GM18508 (cell line): ENCODE measurements around the gene MAPK12.

Experiments
- ATAC-seq: cut with Tn5 transposase; IDR thresholded peaks from one replicate; pipeline ENCODE4 v1.9.1; 2021; ENCODE audit warnings: moderate number of reproducible peaks; ENCODE audit not compliant: insufficient read depth, unreplicated experiment

The MAPK12 gene

DNA sequence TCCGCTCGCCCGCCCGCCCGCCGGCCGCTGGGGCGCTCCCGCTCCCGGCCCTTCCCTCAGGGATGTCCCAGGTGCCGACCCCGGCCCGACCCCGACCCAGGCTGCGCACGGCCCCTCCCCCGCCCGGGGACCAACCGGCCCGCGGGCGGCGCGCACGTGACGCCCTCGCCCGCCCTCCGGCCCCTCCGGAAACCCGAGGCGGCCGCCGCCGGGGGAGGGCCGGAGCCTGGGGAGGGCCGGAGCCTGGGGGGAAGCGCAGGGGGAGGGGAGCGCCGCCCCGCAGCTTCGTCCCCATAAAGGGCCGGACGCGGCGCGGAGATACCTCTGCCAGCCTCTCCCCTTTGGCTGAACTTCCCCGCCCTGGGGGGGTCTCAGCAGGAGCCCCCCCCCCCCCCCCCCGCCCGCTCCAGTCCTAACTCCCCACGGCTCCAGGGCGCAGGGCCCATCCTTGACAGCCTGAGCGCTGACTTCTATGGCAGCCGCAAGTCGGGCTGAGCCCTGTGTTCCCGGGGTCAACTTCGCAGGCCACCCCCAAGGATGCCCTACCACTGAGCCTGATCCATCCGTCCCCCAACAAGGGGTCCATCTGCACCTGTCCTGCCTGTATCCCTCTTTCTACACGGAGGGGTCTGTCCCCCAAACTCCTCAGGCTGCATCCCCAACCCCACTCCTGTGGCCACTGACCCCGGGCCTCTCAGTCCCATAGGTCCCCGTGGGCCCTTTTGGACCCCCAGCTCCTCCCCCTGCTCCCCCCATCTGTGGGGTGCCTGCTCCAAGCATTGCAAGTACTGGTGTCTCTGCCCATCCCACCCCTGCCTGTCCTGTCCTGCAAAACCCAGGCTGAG is at the start of gene MAPK12:
Gene MAPK12 (minus strand): TSS at position 69 of the 845 bp plus-strand sequence. CDS start 174 bp downstream, outside the sequence.
- ATAC-seq = no peak

DNA sequence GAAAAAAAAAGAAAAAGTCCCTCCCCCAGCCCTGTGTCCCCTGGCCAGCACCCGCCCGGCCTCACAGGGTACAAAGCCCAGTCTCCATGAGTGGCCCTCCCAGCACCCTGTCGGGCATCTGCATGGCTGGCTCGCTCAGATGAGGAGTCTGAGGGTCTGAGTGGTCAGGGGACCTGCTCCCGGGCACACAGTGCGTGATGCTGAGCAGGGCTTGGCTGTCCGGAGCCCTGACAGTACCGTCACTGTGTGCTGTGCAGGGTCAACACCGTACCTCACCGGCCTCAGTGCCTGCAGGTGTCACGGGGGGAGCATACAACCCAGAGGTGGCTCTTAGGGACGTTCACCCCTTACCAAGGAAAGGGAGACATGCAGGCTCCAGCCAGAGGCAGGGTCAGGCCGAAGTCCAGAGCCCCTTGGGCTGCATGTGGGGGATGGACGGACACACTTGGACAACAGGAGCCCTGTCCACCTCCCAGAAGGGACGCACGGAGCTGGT is 49.5 kb upstream of the MAPK12 start:
- no peak for ATAC-seq

DNA sequence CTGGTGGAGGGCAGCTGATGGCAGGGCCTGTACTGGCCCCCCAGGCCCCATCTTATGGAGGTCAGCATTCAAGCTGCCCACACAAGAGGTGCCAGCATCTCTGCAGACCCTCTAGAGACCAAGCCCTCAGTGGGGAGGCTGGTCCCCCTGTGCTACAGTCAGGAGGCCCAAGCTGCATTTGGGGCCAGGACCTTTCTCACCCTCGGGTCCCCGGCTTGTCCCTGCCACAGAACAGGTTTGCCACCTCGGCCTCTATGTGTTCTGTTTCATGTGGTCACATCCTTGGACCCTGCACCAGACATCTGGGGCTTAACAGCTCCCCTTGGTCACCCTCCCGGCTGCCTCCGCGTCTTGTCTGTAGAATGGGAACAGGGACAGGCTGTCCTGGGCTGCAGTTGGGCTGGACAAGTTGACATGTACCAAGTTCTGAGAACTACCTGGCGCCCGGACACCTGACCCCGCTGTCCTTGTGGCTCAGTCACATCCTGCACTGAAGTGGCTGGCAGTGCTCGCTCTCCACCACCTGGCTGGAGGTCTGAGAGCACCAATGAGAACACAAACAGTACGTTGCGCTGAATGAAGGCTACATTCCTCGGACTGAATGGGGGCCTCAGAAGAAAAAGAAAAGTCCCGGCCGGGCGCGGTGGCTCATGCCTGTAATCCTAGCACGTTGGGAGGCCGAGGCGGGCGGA is 48.7 kb upstream of the MAPK12 start:
- no peak for ATAC-seq

DNA sequence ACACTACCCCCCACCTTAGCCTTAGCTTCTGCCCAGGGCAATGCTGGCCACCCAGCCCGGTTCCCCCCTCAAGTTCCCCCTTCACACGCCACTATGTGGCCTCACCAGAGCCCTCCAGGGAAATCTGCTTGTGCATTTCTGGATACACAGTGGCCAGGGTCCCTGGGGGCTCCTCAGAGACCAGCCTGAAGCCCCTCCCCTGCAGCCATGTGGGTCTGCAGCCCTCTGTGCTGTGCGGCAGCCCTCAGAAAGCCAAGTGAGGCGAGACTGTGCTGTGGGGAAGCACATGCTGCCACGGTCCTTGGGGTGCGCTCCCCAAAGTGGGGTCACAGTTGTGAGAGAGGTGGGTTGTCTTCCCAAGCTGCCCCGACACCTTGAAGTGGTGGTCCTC is 48.1 kb upstream of the MAPK12 start:
- ATAC-seq = no peak

DNA sequence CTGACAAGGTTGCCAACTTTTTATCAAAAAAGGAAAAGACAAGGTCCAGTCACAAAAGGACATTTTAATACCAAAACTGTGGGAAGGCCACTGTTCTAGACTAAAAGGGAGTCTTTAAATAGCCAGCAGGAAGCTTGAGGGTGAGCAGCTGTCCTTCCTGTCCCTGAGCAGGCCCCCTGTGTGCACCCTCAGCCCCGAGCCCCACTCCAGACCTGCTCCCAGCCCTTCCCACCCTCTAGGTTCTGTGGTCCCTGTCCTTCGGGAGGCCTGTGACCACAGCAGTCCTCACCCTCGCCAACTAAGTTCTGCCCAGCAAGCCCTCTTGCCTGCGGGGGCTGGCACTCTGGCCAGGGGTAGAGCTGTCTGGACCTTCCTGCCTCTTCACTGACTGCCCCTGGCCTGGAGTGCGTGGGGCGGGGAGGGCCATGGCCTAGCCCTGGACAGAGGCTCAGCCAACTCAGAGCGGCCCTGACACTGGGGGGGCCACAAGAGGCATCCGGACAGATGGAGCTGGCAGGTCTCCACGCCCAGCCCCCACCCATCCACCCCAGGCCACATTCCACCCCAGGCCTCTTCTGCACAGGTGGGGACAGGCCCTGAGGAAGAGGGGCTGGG is 47.6 kb upstream of the MAPK12 start:
- no peak for ATAC-seq

DNA sequence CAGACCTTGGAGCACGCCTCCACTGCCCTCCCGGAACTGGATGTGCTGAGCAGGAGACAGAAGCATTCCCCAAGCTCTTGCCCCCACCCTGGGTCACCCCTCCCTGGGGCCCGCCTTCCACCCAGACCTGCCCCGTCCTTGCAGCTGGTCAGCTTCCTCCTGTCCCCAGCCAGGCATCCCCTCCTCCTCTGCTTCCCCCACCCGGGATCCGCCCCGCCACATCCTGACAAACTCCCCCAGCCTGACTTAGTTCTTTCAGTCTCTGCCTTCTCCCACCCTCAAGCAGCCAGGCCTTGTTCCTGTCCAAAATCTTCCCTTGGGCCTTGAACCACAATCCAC is 47.1 kb upstream of the MAPK12 start:
- ATAC-seq = no peak

DNA sequence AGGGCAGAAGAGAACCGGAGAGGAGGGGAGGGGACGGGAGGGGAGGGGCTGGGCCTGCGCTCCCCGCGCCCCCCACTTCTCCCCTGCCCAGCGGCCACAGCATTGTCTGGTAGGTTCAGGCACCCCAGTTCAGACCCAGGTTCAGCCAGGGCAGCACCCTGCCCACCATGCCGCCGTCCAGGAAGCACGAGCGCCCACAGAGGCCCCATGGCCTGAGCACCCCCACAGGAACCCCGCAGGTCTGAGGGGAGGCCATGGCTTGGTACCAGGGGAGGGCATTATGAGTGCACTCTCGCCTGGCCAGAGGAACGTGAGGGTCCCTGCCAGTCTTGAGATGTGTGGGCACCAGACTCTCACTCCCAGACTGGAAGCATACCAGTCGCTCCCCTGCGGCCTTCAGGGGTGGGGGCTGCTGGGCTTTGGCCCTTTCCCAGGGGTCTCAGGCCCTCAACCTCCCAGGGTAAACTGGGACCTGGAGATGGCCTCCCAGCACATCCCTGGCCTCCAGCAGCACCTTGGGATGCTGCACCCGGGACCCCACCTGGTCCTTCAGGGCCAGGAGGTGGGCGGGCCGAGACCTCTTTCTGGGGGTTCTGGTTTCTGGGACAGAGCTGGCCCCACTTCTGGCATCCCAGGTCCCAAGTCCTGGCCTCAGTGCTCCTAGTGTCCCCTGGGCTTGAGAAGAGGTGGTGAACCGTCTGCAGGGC is 46.6 kb upstream of the MAPK12 start:
- no peak for ATAC-seq

DNA sequence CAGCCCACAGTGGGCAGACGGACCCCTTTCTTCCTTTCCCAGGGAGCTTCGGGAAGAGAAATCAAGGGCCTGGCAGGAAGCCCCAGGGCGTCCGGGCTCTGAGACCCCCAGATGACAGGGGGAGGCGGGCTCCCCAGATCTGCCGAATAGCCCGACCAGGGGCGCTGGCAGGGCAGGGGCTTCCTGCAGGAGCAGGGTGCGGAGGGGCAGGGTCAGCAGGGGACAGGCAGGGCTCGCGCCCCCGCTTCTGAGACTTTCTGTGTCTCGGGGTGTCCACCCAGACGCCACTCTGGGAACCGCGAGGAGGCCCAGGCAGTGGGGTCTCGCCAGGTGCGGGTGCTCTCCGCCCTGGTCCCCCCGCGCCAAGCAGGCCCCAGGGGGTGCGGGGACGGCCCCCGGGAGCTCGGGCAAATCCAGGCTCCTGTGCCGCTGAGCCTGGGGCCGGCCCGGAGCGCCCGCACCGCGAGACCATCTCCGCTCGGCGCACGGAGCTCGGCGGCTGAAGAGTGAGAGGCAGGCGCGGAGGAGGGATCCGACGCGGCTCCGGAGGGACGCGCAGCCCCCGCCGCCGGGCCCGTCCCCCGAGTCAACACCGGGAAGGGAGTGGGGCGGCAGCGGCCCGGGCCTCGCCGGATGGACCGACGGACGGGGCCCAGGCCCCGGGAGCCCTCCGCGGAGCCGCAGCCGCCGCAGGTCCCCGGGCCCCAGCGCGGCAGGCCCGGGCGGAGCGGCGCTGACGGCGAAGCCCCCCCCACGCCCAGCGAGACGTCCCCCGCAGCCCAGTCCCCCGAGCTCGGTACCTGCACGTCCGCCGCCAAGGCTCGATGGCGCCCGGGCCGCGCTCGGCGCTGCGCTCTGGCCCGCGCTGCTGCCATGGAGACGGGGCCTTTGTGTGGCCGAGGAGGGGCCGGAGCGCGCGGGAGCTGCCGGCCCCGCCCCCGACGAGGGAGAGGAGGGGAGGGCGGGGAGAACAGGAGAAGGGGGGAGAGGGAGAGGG is 45.6 kb upstream of the MAPK12 start, which contains the start of gene PLXNB2:
Gene PLXNB2 (minus strand): TSS at position 894 of the 997 bp plus-strand sequence. CDS start 17,062 bp downstream, outside the sequence.
- ATAC-seq = no peak

DNA sequence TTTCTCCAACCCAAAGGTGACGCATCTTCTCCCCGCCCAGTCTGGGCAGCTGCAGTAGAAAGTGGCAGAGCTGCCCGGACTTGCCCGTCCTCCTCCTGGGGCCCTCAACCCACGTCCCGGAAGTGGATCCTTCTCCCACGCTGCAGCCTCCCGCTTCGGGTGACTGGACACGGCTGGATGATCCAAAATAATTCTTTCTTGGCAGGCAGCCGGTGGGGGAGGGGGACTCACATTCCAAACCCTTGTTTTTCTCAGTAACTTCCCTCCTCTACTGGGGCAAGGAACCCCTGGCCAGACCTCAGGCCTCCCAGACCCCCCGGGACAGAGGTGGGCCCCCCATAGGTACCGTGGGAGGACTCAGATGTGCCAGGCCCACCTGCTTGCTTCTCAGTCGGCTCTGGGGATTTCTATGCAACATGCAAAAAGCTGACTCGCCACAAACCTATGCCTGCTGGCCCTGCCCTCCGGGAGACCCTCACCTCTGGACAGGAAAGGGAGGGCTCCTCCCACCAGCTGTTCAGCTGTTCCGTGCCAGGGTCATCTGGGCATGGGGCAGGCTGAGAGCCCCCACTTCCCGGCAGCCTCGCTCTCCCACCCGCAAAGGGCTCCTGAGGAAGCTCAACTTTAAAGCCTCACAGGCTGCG is 44.6 kb upstream of the MAPK12 start:
- no peak for ATAC-seq

DNA sequence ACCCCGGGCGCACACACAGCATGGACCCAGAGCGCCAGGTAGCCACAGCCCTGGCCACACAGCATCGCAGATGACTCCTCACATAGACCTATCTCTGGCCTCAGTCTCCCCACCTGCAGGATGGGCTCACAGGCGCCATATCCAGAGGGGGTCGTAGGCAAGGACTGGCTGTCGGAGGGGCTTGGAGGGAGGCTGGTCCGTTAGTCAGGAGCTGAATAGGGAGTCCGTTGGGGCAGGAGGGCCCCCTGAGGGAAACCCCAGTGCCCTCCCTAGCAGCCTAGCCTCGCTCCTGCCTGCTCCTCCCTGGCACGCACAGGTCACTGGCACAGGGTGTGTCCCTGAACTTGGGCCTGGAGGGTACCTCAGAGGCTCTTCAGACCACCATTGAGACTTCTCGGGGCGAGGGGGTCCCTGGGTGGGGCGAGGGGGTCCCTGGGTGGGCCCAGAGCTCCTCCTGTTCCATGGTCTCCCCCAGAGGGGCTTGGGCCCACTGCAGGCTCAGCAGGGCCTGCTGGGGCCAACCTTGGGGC is 44.0 kb upstream of the MAPK12 start:
- ATAC-seq = no peak

DNA sequence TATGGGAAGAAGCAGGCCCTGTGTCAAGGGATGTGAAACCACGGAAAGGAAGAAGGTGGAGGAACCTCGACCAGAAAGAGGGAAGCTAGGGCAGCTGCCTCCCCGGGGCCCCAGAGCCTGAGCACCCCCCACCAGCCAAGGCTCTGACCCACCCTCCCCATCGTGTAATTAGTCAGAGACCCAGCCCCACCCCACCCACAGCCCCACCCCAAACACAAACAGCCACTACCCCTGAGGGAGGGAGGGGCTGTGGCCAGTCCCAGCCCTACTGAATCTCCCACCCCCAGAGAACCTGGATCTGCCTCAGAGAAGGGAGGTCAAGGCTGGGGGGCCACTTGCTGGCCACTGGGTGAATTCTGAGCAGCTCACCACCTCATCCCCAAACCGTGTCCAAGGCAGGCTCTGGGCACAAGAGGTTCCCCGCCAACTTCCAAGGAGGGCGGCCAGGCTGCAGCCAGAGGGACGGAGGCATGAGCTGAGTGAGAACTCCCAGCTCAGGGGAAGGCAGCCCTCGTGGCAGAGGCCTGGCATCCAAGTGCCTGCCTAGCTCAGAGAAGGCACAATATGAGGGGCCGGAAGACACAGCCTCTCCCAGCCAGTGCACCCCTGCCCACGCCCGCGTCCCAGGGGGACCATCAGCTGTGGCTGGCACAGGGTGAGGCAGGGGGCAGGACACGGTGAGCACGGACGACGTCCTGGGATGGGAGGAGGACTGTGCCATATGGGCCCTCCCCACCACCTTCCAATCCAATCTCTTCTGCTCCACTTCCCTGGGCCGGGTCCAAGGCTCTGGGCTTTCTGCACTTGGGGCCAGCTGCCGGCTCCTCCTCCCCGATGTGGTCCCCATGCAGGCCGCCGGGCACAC is 43.3 kb upstream of the MAPK12 start:
- no peak for ATAC-seq

DNA sequence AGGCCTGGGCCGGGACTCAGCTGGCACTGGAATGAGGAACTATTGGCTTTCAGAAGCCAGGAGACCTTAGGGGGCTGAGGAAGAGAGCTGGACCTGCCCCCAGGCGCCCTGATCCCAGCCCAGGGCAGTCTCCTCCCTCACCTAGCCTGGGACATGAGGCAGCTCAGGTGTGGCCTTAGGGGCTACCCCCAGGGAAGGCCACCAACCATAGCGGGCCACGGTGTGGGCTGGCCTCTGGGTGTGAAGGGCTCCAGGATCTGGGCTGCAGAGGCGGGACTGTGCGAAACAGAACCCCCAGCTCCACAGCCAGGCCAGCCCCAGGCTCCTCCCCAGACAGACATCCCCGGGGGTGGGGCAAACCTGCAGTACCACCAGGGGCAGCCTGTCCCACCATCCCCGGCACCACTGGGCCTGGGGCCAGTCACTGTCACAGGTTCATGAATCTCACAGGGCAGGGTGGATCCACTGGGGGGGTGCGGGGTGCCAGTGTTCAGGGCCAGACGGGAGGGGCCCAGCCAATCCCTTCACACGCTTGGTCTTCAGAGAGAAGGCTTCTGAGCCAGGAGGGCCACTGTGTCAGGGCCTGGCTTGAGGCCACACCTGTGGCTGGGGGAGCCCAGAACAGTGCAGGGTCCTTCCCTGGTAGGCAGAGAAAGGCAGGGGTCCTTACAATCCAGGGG is 42.5 kb upstream of the MAPK12 start:
- ATAC-seq = no peak

DNA sequence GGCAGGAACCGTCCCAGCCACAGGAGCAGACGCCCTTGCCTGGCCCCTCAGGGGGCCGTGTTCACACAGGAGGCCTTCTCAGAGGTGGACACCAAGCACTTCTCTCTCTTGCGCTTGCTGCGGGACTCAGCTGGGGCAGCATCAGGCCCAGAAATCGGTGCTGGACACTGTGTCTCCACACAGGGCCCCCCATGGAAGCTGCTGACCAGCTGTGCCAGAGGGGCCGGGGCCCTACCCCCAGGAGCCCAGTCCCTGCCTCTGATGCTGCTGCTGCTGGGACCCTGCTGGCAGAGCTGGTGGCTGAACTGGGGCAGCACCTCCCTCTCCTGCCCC is 42.0 kb upstream of the MAPK12 start:
- no peak for ATAC-seq

DNA sequence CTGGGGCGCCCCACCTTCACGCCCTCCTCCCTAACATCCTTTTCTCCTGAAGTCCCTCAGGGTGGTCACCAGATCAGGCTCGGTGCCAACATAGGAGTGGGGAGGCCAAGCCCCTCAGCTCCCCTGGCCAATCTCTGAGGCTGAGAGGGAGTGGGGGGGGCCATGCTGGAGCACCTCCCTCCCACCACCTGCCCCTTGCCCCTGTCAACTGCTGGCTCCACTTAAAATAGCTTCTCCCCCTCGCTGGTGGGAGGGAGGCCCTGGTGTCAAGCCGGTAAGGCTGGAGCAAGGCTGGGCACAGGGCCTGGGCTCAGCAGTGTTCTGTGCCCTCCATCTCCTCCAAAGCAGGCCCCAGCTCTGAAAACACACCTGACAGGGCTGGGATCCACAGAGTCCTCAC is 41.1 kb upstream of the MAPK12 start:
- no peak for ATAC-seq

DNA sequence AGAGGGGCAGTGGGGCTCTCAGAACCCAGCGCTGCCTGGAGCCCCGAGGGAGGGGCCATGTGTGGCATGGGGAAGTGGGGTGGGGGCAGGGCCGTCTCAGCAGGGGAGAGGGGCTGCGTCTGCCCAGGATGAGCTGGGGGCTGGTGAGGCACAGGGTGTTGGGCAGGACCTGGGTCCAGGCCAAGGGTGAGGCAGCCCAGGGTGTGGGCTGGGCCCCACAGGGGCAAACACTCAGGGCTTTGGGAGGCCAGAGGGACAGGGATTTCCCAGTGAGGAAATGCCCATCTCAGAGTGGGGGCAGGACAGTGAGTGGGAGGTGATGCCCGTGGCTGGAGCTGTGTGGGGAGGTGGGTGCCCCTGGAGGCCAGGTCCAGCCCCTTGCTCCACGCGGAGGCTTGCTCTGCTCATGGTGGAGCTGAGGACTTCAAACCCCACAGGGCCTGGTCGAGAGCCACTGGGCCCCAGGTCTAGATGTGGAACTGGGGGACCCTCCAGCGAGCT is 40.6 kb upstream of the MAPK12 start:
- ATAC-seq = no peak

DNA sequence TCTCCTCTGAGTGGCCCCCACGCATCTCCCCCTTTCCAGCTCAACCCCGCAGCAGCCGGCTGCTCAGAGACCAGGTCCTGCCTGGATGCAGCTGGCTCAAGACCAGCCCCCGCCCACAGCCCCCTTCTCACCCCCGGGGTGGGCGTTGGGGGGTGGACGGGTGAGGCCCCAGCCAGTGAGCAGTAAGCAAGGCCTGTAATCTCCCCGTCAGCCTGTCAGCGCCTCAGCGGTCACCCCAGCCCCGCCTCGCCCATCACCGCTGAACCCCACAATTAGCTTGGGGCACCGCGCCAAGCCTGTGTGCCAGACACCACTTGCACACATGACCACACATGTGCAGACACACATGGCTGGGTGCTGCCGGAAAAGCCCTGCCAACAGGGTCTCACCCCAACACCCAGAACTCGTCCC is 40.1 kb upstream of the MAPK12 start:
- ATAC-seq = no peak

DNA sequence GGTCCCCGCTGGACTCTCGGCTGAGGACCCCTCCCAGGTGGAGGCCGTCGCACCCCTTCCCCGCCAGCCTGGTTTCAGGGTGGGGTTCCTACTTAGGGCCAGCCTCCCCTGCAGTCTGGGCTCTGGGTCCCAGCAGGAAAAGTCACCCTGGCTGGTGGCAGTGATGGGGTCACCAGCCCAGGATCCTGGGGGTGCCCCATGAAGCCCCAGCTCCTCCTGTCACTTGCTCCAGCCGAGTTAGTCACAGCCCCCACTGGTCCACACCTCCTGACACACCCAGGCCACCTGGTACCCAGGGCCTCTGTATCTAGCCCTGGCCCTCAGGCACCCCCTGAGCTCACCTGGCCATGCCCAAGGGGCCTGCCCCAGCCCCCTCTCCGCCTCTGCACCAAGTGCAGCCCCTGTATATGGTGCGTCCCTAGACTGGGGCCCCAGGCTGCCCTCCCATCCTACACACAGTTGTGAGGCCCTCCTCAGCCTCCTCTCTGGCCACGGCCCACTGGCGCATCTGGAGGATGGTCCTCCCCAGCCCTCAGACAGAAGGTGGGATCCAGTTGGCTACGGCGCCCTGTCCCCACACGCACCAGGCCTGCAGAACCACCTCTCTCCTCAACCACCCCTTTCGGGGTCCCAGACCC is 39.3 kb upstream of the MAPK12 start:
- no peak for ATAC-seq
